ENCODE results near the gene CAMTA1. TPM values are rescaled to one million over a fixed set of nuclear protein-coding genes. Genes with fewer than 3 reads are reported as not detected.
A peak's percentile ranks its signal among the peaks of the same experiment; 100 is the strongest.

CAMTA1 gene
- total RNA-seq, 1 donor from 2014 or later: 160 TPM

DNA sequence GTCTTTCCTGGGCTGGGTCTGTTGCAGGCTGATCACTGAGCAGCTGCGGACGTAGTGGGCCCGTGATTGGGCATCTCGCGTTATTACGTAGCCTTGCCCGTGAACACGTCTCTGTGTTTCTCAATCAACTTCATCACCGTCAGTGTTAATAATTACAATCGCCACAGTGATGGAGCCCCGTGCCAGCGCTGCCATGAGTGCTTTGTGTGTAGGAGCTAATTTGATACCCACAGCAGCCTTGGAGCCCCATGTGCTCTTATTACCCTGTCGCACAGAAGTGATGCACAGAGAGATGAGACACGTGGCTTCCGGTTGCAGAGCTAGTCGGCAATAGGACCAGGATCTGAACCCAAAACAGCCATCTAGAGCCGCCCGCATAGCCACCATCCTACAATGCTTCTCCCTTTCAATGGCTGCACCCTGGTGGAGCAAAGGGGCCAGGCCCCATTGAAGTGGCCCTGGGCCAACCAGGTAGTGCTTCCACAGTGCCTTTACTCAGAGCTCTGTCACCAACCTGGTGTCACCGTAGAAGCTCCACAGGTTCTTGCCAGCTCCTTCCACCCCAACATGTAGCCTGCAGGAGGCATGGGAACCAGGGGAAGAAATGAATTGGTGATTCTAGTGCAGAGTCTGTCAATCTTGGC lies 587.3 kb downstream of the CAMTA1 start:
- H3K4me3 ChIP-seq: no peak overlapping the region
- H3K27me3 ChIP-seq (ENCODE audit: low read depth): no peaks in the 10 kb centered on the region
- peaks cover 36% of the 10 kb centered on the region for H3K4me1 ChIP-seq
- no peak overlapping the region for H3K27ac ChIP-seq (replicated peaks)
- H3K36me3 ChIP-seq: no peaks in the 10 kb centered on the region
- H3K9me3 ChIP-seq (replicated peaks): no peaks in the 10 kb centered on the region
- TF ChIP-seq, protein P1, sequence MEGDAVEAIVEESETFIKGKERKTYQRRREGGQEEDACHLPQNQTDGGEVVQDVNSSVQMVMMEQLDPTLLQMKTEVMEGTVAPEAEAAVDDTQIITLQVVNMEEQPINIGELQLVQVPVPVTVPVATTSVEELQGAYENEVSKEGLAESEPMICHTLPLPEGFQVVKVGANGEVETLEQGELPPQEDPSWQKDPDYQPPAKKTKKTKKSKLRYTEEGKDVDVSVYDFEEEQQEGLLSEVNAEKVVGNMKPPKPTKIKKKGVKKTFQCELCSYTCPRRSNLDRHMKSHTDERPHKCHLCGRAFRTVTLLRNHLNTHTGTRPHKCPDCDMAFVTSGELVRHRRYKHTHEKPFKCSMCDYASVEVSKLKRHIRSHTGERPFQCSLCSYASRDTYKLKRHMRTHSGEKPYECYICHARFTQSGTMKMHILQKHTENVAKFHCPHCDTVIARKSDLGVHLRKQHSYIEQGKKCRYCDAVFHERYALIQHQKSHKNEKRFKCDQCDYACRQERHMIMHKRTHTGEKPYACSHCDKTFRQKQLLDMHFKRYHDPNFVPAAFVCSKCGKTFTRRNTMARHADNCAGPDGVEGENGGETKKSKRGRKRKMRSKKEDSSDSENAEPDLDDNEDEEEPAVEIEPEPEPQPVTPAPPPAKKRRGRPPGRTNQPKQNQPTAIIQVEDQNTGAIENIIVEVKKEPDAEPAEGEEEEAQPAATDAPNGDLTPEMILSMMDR (IDR thresholded peaks at IDR 0.05; ENCODE audit: borderline replicate concordance): no peak
- no peak for DNase-seq
- intact Hi-C loops (cut with micrococcal nuclease): no loop called here

DNA sequence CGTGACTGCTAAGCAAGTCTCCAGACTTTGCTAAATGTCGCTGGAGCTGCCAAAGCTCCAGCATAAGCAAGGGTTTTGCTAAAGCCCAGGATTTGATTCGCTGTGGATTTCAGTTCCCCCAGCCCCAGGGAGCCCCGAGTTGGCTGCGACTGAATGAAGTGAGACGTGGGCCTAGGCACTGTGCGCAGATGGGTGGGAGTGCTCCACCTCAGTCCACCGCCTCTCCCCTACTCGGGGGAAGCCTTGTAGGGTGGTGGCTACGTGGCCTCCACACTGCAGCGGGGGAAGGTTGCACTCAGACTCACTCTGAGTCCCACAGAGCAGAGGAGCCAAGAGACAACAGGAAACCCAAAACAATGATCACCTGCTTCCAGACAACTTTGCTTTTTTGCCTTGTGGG lies 588.0 kb downstream of the CAMTA1 start:
- H3K27me3 ChIP-seq (ENCODE audit: low read depth): no peaks in the 10 kb centered on the region
- no peaks in the 10 kb centered on the region for H3K9me3 ChIP-seq (replicated peaks)
- no peak for DNase-seq
- no peak overlapping the region for H3K4me3 ChIP-seq
- intact Hi-C loops (cut with micrococcal nuclease): no loop called here
- TF ChIP-seq, protein P1 (IDR thresholded peaks at IDR 0.05; ENCODE audit: borderline replicate concordance): no peak
- no peak overlapping the region for H3K27ac ChIP-seq (replicated peaks)
- H3K36me3 ChIP-seq: no peaks in the 10 kb centered on the region
- H3K4me1 ChIP-seq: peaks cover 36% of the 10 kb centered on the region

DNA sequence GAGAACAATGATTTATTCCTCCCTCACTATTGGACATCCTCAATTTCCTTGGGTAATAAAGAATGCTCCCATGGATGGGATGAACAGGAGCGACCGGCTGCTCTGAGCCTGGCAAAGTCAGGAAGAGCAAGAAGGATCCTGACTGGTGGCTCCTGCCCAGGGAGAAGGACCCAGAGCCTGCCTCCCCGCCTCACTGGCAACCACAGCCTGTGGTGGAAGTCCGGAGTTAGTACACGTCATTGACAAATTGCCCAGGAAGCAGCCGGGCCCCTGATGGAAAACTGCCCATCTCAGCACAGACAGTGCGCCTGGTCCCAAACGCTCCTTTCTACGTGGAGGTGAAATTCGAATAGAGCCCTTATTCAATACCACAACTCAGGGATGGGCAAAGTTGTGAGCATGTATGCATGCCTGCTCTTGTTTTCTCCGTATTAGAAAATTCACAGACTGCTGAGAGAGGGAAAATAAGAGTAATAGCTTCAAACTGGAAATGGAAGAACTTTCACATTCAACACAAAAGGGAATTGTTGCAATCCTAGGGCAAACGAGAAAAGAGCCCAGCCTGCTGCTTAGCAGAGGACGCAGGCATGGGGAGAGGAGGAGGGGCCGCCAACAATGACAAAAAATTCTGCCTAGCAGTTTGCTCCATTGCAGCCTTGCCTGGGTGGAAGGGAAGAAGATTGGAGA lies 588.8 kb downstream of the CAMTA1 start:
- peaks cover 40% of the 10 kb centered on the region for H3K4me1 ChIP-seq
- H3K27ac ChIP-seq (replicated peaks): peak overlapping the region; percentile 12
- H3K9me3 ChIP-seq (replicated peaks): no peaks in the 10 kb centered on the region
- DNase-seq: no peak
- TF ChIP-seq, protein P1 (IDR thresholded peaks at IDR 0.05; ENCODE audit: borderline replicate concordance): no peak
- no peaks in the 10 kb centered on the region for H3K27me3 ChIP-seq (ENCODE audit: low read depth)
- intact Hi-C loops (cut with micrococcal nuclease): no loop called here
- H3K4me3 ChIP-seq: no peak overlapping the region
- no peaks in the 10 kb centered on the region for H3K36me3 ChIP-seq

GRCh38 chr1:7374563-7375160 lies 589.4 kb downstream of the CAMTA1 start:
- TF ChIP-seq, protein P1 (IDR thresholded peaks at IDR 0.05; ENCODE audit: borderline replicate concordance): no peak
- intact Hi-C loops (cut with micrococcal nuclease): no loop called here
- no peaks in the 10 kb centered on the region for H3K9me3 ChIP-seq (replicated peaks)
- H3K4me1 ChIP-seq: peaks cover 38% of the 10 kb centered on the region
- no peak overlapping the region for H3K27ac ChIP-seq (replicated peaks)
- no peaks in the 10 kb centered on the region for H3K36me3 ChIP-seq
- no peaks in the 10 kb centered on the region for H3K27me3 ChIP-seq (ENCODE audit: low read depth)
- no peak for DNase-seq
- no peak overlapping the region for H3K4me3 ChIP-seq

DNA sequence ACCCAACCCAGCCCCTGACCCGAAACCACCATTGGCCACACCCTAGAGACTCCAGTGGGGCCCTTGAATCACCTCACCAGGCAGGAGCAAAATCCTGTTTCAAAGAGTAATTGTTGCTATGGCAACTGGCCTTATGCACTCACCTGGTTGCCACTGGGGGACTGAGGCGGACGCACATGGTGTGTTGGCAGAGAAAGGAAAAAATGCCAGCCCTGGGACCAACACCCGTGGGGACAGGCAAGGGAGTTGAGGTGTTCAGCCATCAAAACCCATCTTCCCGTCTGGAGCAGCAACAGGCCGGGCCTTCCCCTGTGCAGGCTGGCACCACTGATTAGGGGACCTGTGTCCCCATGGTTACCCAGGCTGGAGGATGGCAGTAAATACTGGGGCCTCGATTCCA lies 590.1 kb downstream of the CAMTA1 start:
- Histone ChIP-seq H3K27me3 (ENCODE audit: low read depth) (no peaks in the 10 kb centered on the region), H3K4me3 (no peak overlapping the region), H3K27ac (replicated peaks) (no peak overlapping the region), H3K4me1 (peaks cover 33% of the 10 kb centered on the region), H3K9me3 (replicated peaks) (no peaks in the 10 kb centered on the region), H3K36me3 (no peaks in the 10 kb centered on the region)
- DNase-seq: no peak
- intact Hi-C loops (cut with micrococcal nuclease): no loop called here
- TF ChIP-seq, protein P1 (IDR thresholded peaks at IDR 0.05; ENCODE audit: borderline replicate concordance): no peak

Measured in left ventricle myocardium inferior (tissue), 1 donor.